ENCODE results near the gene FOXP4.

GRCh38 chr6:41575598-41575997, 29.4 kb downstream of the FOXP4 start:
- TF ChIP-seq, protein P1, sequence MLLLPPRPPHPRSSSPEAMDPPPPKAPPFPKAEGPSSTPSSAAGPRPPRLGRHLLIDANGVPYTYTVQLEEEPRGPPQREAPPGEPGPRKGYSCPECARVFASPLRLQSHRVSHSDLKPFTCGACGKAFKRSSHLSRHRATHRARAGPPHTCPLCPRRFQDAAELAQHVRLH (CRISPR knock-in tag; IDR thresholded peaks at IDR 0.05; ENCODE audit: borderline replicate concordance, low read depth) = no peak
- TF ChIP-seq U2AF2 (IDR thresholded peaks at IDR 0.05; ENCODE audit: low read depth, low read length) (no peak), IKZF4 (CRISPR knock-in tag; IDR thresholded peaks at IDR 0.05; ENCODE audit: borderline replicate concordance, low read depth, not compliant biosample characterization) (no peak), CTCF (CRISPR knock-in tag; IDR thresholded peaks at IDR 0.05) (no peak), PHF21A (CRISPR knock-in tag; IDR thresholded peaks at IDR 0.05) (no peak), CHD2 (IDR thresholded peaks at IDR 0.05; ENCODE audit: low read depth, low read length) (no peak), ZNF17 (CRISPR knock-in tag; IDR thresholded peaks at IDR 0.05) (no peak), POLR2A (IDR thresholded peaks at IDR 0.05; ENCODE audit: insufficient read depth in 1 of 2, low read depth in 2 of 2, low read length in 2 of 2) (no peak), MAFG (CRISPR knock-in tag; IDR thresholded peaks at IDR 0.05) (no peak), MAFF (IDR thresholded peaks at IDR 0.05; ENCODE audit: low read depth, low read length) (no peak)

Measured in HepG2 (cell line).